Neuronal stem cell (in vitro differentiated cells): ENCODE results near the gene TMEM242.
A peak's percentile ranks its signal among the peaks of the same experiment; 100 is the strongest.

ENCODE experiments used
- DNase-seq: peaks from one replicate; pipeline ENCODE4 v3.0.0-alpha.2; 2013; ENCODE audit warnings: low spot score
- H2AFZ ChIP-seq: one replicate; pipeline ENCODE4 v1.6.1; 2013; ENCODE audit warnings: mild to moderate bottlenecking, low read length, inconsistent platforms
- H2AK5ac ChIP-seq: 2 replicates; pipeline ENCODE4 v1.6.1; 2013; ENCODE audit warnings: low read depth, mild to moderate bottlenecking, inconsistent platforms, low read length, moderate library complexity, mixed read lengths
- H2BK120ac ChIP-seq: 2 replicates; pipeline ENCODE4 v1.6.1; 2013; ENCODE audit warnings: low read depth, mild to moderate bottlenecking, inconsistent platforms, low read length, moderate library complexity, mixed read lengths
- H2BK12ac ChIP-seq: one replicate; pipeline ENCODE4 v1.6.1; 2013; ENCODE audit warnings: low read length, inconsistent platforms
- H2BK15ac ChIP-seq: 2 replicates; pipeline ENCODE4 v1.6.1; 2013; ENCODE audit warnings: mild to moderate bottlenecking, low read length, inconsistent platforms, mixed read lengths
- H2BK5ac ChIP-seq: one replicate; pipeline ENCODE4 v1.6.1; 2013; ENCODE audit warnings: inconsistent platforms, mild to moderate bottlenecking, low read length, moderate library complexity
- H3K14ac ChIP-seq: one replicate; pipeline ENCODE4 v1.6.1; 2013; ENCODE audit warnings: low read length, inconsistent platforms
- H3K18ac ChIP-seq: 2 replicates; pipeline ENCODE4 v1.6.1; 2013; ENCODE audit warnings: low read length, inconsistent platforms
- H3K23ac ChIP-seq: 2 replicates; pipeline ENCODE4 v1.6.1; 2013; ENCODE audit warnings: low read depth, mild to moderate bottlenecking, mixed read lengths, low read length, inconsistent platforms; ENCODE audit not compliant: poor library complexity
- H3K27ac ChIP-seq: replicated peaks from 3 replicates; pipeline ENCODE4 v1.5.1; 2013; ENCODE audit warnings: low read length, inconsistent platforms
- H3K27me3 ChIP-seq, 3 experiments: 2 replicates each; pipeline ENCODE4 v1.6.1; 2013; ENCODE audit warnings: low read length in 3 of 3, mild to moderate bottlenecking in 2 of 3, inconsistent platforms in 1 of 3, low read depth in 1 of 3, mixed read lengths in 1 of 3, moderate library complexity in 1 of 3; ENCODE audit not compliant: control insufficient read depth in 3 of 3, insufficient read depth in 3 of 3
- H3K36me3 ChIP-seq, 2 donors: replicated peaks in 1 of 2; 2 replicates each; pipeline ENCODE4 v1.6.1; 2013; ENCODE audit warnings: low read length in 2 of 2; ENCODE audit not compliant: control insufficient read depth in 2 of 2, insufficient read depth in 2 of 2
- H3K4ac ChIP-seq: 2 replicates; pipeline ENCODE4 v1.6.1; 2013; ENCODE audit warnings: inconsistent platforms, mild to moderate bottlenecking, low read length, moderate library complexity
- H3K4me1 ChIP-seq, 2 donors: 1 replicate in 1 of 2; 2 replicates in 1 of 2; pipeline ENCODE4 v1.6.1; 2013; ENCODE audit warnings: low read length in 2 of 2, low read depth in 1 of 2; ENCODE audit not compliant: control insufficient read depth in 2 of 2, insufficient read depth in 1 of 2
- H3K4me2 ChIP-seq: one replicate; pipeline ENCODE4 v1.6.1; 2013; ENCODE audit warnings: mild to moderate bottlenecking, low read length, inconsistent platforms; ENCODE audit not compliant: insufficient read depth, poor library complexity, severe bottlenecking
- H3K4me3 ChIP-seq, 2 donors: 2 replicates each; pipeline ENCODE4 v1.5.1; 2013; ENCODE audit warnings: low read length in 2 of 2, mild to moderate bottlenecking in 2 of 2, inconsistent platforms in 1 of 2, moderate library complexity in 1 of 2
- H3K79me1 ChIP-seq: one replicate; pipeline ENCODE4 v1.6.1; 2013; ENCODE audit warnings: low read depth, mild to moderate bottlenecking, inconsistent platforms, low read length, moderate library complexity
- H3K9ac ChIP-seq: one replicate; pipeline ENCODE4 v1.6.1; 2013; ENCODE audit warnings: mild to moderate bottlenecking, low read depth, low read length, inconsistent platforms; ENCODE audit not compliant: poor library complexity
- H3K9me3 ChIP-seq, 2 donors: replicated peaks in 1 of 2; 2 replicates each; pipeline versions ENCODE3 to v1.6.1; 2013; ENCODE audit warnings: low read length in 2 of 2, mild to moderate bottlenecking in 2 of 2, inconsistent platforms in 1 of 2, low read depth in 1 of 2, mixed read lengths in 1 of 2, moderate library complexity in 1 of 2; ENCODE audit not compliant: control insufficient read depth in 2 of 2, insufficient read depth in 1 of 2
- H4K8ac ChIP-seq: one replicate; pipeline ENCODE4 v1.6.1; 2013; ENCODE audit warnings: low read depth, mild to moderate bottlenecking, inconsistent platforms, low read length, moderate library complexity
- H4K91ac ChIP-seq: one replicate; pipeline ENCODE4 v1.6.1; 2013; ENCODE audit warnings: low read length, low read depth, mild to moderate bottlenecking, inconsistent platforms; ENCODE audit not compliant: poor library complexity
- WGBS, 2 donors: extraction: QIAGEN DNeasy Blood & Tissue Kit; methylation state at CpG; one replicate each; pipeline ENCODE4 v1.1.7; 2013; ENCODE audit warnings: missing lambda C conversion rate in 2 of 2, mixed read lengths in 1 of 2; ENCODE audit not compliant: insufficient read length in 2 of 2, insufficient replicate concordance in 1 of 2; ENCODE audit errors: extremely low coverage in 2 of 2; 5-methylcytosine and 5-hydroxymethylcytosine counted together

Gene TMEM242

GRCh38 chr6:157368359-157369049 is 45.2 kb upstream of the TMEM242 start:
- no CpG with 5 or more reads among the region's 7 CpGs for WGBS, 2 donors
- H3K27me3 ChIP-seq: peaks cover 0 to 11% (median 0%) of the 10 kb centered on the region in 3 experiments

GRCh38 chr6:157366648-157367047 is 43.3 kb upstream of the TMEM242 start:
- no peaks in the 10 kb centered on the region for H3K36me3 ChIP-seq
- H3K27ac ChIP-seq: no peak overlapping the region
- H2BK120ac ChIP-seq: no peak overlapping the region
- H3K18ac ChIP-seq: no peak overlapping the region
- no peaks in the 10 kb centered on the region for H3K79me1 ChIP-seq
- H3K4me2 ChIP-seq: no peak overlapping the region
- H3K4me3 ChIP-seq: no peak overlapping the region
- H4K91ac ChIP-seq: no peak overlapping the region
- H2AK5ac ChIP-seq: no peak overlapping the region
- H3K23ac ChIP-seq: peak overlapping the region; percentile 29
- H3K9me3 ChIP-seq: no peaks in the 10 kb centered on the region
- DNase-seq: no peak
- H3K27me3 ChIP-seq: peaks cover 0 to 11% (median 0%) of the 10 kb centered on the region in 3 experiments
- no peak overlapping the region for H2AFZ ChIP-seq
- H3K9ac ChIP-seq: no peak overlapping the region
- no peak overlapping the region for H2BK15ac ChIP-seq
- no peak overlapping the region for H2BK5ac ChIP-seq
- H2BK12ac ChIP-seq: no peak overlapping the region
- H3K14ac ChIP-seq: no peak overlapping the region
- no CpG with 5 or more reads among the region's 11 CpGs for WGBS, 2 donors
- no peak overlapping the region for H4K8ac ChIP-seq
- no peak overlapping the region for H3K4ac ChIP-seq
- no peaks in the 10 kb centered on the region for H3K4me1 ChIP-seq

More at GRCh38 chr6:157368359-157369049, 45.2 kb upstream of the TMEM242 start:
- no peak overlapping the region for H3K23ac ChIP-seq
- H2BK5ac ChIP-seq: no peak overlapping the region
- no peak overlapping the region for H4K91ac ChIP-seq
- no peaks in the 10 kb centered on the region for H3K9me3 ChIP-seq
- no peaks in the 10 kb centered on the region for H3K79me1 ChIP-seq
- H3K4me1 ChIP-seq: no peaks in the 10 kb centered on the region
- H4K8ac ChIP-seq: no peak overlapping the region
- no peak overlapping the region for H3K14ac ChIP-seq
- H3K9ac ChIP-seq: no peak overlapping the region
- no peak overlapping the region for H2AFZ ChIP-seq
- H2AK5ac ChIP-seq: no peak overlapping the region
- H3K27ac ChIP-seq: no peak overlapping the region
- H3K4ac ChIP-seq: no peak overlapping the region
- no peaks in the 10 kb centered on the region for H3K36me3 ChIP-seq
- no peak for DNase-seq
- H3K4me2 ChIP-seq: no peak overlapping the region
- no peak overlapping the region for H2BK15ac ChIP-seq
- H3K4me3 ChIP-seq: no peak overlapping the region
- no peak overlapping the region for H2BK12ac ChIP-seq
- H2BK120ac ChIP-seq: no peak overlapping the region
- no peak overlapping the region for H3K18ac ChIP-seq

- Histone ChIP-seq H3K4me1 (no peaks in the 10 kb centered on the region), H2BK12ac (no peak overlapping the region), H3K79me1 (no peaks in the 10 kb centered on the region), H3K4ac (no peak overlapping the region), H3K9me3 (no peaks in the 10 kb centered on the region), H3K14ac (no peak overlapping the region), H3K9ac (no peak overlapping the region), H3K23ac (no peak overlapping the region), H4K8ac (no peak overlapping the region), H2AFZ (no peak overlapping the region), H3K4me3 (no peak overlapping the region), H2BK15ac (no peak overlapping the region), H3K27ac (no peak overlapping the region), H2AK5ac (no peak overlapping the region), H3K36me3 (no peaks in the 10 kb centered on the region), H3K4me2 (no peak overlapping the region), H3K27me3 (peaks cover 0 to 11% (median 0%) of the 10 kb centered on the region in 3 experiments), H4K91ac (no peak overlapping the region), H2BK5ac (no peak overlapping the region), H3K18ac (no peak overlapping the region), H2BK120ac (no peak overlapping the region)
- no CpG with 5 or more reads among the region's 1 CpG for WGBS, 2 donors
- DNase-seq: no peak
Observed at GRCh38 chr6:157364705-157365104, 41.4 kb upstream of the TMEM242 start.

- Histone ChIP-seq H2AK5ac (no peak overlapping the region), H2BK120ac (no peak overlapping the region)
Observed at GRCh38 chr6:157361886-157362285, 38.6 kb upstream of the TMEM242 start.

More at GRCh38 chr6:157361886-157362285, 38.6 kb upstream of the TMEM242 start:
- no peak overlapping the region for H4K91ac ChIP-seq
- H4K8ac ChIP-seq: no peak overlapping the region
- no peak overlapping the region for H2BK15ac ChIP-seq
- no peak overlapping the region for H3K4ac ChIP-seq
- peaks cover 0 to 11% (median 0%) of the 10 kb centered on the region in 3 experiments for H3K27me3 ChIP-seq
- no peaks in the 10 kb centered on the region for H3K36me3 ChIP-seq
- H3K4me1 ChIP-seq: peaks cover 0 to 3% of the 10 kb centered on the region in 2 donors
- no peak overlapping the region for H3K4me2 ChIP-seq
- H3K14ac ChIP-seq: no peak overlapping the region
- DNase-seq: no peak
- H2BK12ac ChIP-seq: no peak overlapping the region
- no peaks in the 10 kb centered on the region for H3K9me3 ChIP-seq
- H2BK5ac ChIP-seq: no peak overlapping the region
- no peak overlapping the region for H3K27ac ChIP-seq
- no peak overlapping the region for H3K9ac ChIP-seq
- no peak overlapping the region for H3K18ac ChIP-seq
- no peaks in the 10 kb centered on the region for H3K79me1 ChIP-seq
- H3K4me3 ChIP-seq: no peak overlapping the region
- WGBS, 2 donors: no CpG with 5 or more reads among the region's 3 CpGs
- H3K23ac ChIP-seq: no peak overlapping the region
- H2AFZ ChIP-seq: no peak overlapping the region
